Measurements from ENCODE around the gene SLC6A2.

GRCh38 chr16:55671974-55672280, 16.1 kb downstream of the SLC6A2 start:
- TF ChIP-seq CTCF (IDR thresholded peaks at IDR 0.05) (no peak), POLR2AphosphoS5 (IDR thresholded peaks at IDR 0.05) (no peak)
